HG03565 (cell line): ENCODE data around the gene MAML1.
"Not testable (repeated sequence)": the region's sequence is repeated elsewhere in the genome, so short reads cannot be mapped to it uniquely, and the experiment has no call there.

ENCODE experiments used
- ATAC-seq: cut with Tn5 transposase; IDR thresholded peaks from one replicate; pipeline ENCODE4 v1.9.1; 2021; ENCODE audit warnings: mild to moderate bottlenecking, moderate library complexity; ENCODE audit not compliant: unreplicated experiment

Gene MAML1

DNA sequence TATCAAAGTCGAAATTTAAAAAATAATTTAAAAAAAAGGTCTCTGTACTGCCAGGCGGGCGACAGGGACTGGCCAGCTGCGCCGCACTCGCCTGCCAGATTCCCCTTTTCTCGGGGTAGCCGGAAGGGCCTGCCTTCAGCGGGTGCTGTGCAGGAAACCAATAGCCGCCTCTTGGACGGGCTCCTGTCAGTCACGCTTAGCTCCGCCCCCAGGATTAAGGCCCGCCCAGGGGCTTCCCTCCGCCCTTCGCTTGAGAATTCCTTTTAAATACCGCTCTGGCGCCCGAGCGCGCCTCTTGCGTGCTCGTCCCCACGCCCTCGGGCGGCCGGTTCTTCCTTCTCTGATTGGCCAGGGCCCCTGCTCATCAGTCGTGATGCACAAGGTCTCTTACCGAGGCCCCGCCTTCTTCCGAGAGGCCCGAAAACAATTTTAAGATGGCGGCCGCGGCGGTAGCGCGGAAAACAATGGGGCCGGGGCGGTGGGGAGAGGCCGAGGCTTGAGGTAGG is at the start of gene MAML1:
TSS of gene MAML1 (plus strand) at position 411 of the 506 bp plus-strand sequence. CDS start 291 bp downstream, outside the sequence.
- peak; percentile 90 for ATAC-seq

DNA sequence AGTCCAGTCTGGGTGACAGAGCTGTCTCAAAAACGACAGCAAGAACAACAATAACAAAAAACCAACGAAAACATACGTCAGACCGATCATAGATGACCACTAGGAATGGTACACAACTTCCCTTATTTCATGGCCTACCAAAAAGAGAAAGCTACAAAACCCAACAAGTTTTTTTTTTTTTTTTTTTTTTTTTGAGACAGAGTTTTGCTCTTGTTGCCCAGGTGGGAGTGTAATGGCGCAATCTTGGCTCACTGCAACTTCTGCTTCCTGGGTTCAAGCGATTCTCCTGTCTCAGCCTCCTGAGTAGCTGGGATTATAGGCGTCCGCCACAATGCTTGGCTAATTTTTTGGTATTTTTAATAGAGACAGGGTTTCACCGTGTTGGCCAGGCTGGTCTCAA is 43.4 kb upstream of the MAML1 start:
- not testable (repeated sequence) for ATAC-seq

GRCh38 chr5:179694561-179694960 is 38.1 kb upstream of the MAML1 start:
- ATAC-seq, result no peak

- ATAC-seq, result no peak
These were observed 36.0 kb upstream of the MAML1 start for GRCh38 chr5:179696603-179697002.

- no peak for ATAC-seq
These were observed 35.5 kb upstream of the MAML1 start for GRCh38 chr5:179697108-179697507.

- not testable (repeated sequence) for ATAC-seq
These were observed 35.1 kb upstream of the MAML1 start for GRCh38 chr5:179697543-179697942.

DNA sequence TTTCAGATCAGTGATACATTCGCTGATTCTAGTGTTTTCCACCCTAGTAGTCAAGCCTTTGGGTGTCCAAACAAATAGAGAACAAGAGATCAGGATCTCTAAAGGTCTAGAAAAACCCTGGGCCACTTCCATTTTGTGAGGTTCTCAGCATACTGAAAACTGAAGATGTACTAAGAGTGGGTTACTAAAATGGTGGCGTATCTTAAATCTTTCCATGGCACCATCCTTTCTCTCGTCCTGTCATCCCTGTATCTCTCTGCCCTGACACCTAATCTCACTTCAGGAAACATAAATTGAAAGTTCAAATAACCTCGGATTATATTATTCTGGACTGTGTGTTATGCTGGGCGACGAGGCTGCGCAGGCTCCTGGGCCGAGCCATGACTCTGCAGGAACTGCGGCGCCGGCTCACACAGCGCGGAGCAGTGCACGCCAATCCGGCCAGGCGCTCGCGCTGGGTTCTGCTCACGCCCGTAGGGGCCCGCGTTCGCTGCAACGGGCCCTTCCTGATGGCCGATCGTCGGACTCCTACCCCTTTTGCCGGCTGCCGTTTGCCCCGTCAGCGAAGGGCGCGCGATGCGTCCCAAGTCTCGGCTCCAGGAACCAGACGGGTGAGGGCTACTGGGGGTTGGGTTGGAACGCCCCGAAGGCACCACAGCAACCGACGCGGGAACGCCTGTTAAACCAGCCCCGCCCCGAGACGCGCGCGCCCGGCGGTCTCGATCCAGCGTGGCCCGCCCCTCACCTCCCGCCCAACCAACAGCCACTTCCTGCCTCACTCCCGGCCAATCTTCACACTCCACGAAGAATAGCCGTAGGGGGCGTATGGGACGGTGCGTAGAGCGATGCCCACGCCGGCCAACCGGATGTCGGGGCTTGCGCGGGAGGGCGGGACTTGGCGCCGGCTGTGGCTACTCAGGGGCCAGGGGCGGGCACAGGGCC is 34.4 kb upstream of the MAML1 start:
- ATAC-seq, result peak; percentile 87

DNA sequence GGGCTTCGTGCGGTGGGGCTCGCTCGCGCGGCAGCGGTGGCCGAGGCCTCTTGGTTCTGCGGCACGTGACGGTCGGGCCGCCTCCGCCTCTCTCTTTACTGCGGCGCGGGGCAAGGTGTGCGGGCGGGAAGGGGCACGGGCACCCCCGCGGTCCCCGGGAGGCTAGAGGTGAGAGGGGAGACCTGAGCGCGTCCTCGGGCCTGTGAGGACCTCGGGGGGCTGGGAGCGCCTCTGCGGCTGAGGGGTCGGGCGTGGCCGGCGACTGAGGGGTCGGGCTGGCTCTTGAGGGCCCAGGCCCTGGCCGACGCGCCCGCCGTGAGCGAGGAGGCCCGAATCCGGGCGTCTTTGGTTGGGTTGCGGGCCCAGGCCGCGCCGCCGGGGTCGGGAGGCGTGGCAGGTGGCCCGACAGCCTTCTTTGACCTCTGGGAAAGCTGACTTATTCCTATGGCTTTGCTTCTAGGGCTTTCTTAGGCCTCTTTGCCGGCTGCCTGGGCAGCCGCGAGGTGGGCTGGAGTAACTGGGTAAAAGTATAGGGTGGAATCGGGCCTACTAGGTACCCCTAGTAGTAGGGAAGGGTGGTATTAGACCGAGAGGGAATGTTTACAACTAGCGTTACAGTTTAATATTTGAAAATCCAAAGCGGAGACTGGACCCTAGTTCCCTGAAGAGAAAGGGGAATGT is 33.5 kb upstream of the MAML1 start, which contains the start of gene CANX:
TSS of gene CANX (plus strand) at position 33 of the 681 bp plus-strand sequence. CDS start 6,715 bp downstream, outside the sequence.
- ATAC-seq, result no peak

- no peak for ATAC-seq
These were observed 32.9 kb upstream of the MAML1 start for GRCh38 chr5:179699616-179700237.

GRCh38 chr5:179700401-179700918 is 32.2 kb upstream of the MAML1 start:
- ATAC-seq, result no peak

GRCh38 chr5:179716286-179716685 is 16.3 kb upstream of the MAML1 start:
- ATAC-seq, result no peak

GRCh38 chr5:179720222-179720621 is 12.4 kb upstream of the MAML1 start:
- no peak for ATAC-seq

GRCh38 chr5:179724163-179724562 is 8.5 kb upstream of the MAML1 start:
- no peak for ATAC-seq

GRCh38 chr5:179727106-179727505 is 5.5 kb upstream of the MAML1 start:
- ATAC-seq, result no peak

DNA sequence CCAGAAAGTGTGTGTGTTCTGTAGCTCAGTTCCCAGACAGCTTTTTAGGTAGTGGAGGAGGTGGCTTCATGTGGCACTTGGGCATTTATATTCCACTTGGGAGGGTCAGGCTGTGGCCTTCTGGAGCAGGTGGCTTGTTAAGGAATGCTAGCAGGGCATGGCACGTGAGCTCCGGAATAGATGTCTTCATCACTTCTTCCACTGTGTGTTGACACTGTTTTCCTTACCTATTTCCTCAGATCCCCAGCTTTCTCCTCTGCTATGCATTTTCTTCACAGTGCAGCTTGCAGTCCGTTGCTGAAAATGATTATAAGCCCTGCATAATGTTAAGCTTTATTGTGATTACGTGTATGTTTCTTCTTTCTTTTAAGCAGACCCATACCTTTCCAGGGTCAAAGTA is 3.3 kb upstream of the MAML1 start:
- ATAC-seq, result no peak

DNA sequence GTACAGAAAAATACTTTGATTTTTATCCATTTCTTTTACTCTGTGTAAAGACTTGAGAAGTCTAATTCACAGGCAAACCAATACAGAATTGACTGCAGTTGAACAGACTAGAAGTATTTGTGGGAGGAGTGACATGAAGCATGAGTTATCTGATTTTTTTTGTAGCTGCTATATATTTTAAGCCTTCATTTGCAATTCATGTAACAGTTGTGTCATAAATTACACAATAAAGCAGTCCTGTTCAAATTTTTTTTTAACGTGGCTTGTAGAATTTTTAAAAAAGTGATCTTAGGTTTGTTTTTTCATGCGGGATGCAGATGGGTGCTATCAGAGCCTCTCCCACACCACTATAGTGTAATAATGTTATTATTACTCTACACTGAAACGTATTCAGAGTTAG is 2.9 kb upstream of the MAML1 start:
- ATAC-seq, result no peak

- no peak for ATAC-seq
These were observed 2.3 kb upstream of the MAML1 start for GRCh38 chr5:179730356-179730755.

GRCh38 chr5:179730852-179731251 is 1.8 kb upstream of the MAML1 start:
- ATAC-seq, result no peak

GRCh38 chr5:179731791-179732411 is 721 bp upstream of the MAML1 start:
- peak; percentile 3 for ATAC-seq
